ENCODE measurements around the gene DHRS7B.

GRCh38 chr17:21233581-21234347 lies 107.0 kb downstream of the DHRS7B start:
- TF ChIP-seq CTCF (IDR thresholded peaks at IDR 0.05) (no peak), EP300 (IDR thresholded peaks at IDR 0.05) (no peak), POLR2A (IDR thresholded peaks at IDR 0.05) (no peak)

Measured in tibial nerve (tissue), 4 donors.